Body of pancreas (tissue), 4 donors: ENCODE results near the gene ST3GAL6.

ENCODE experiments used
- CTCF ChIP-seq, 7 experiments: fragments of 450-650 bp in 4 of 7; fragments of 200-600 bp in 3 of 7; sonication (generic) in 3 of 7; IDR thresholded peaks; one replicate each; pipeline ENCODE4 v1.5.1; 2016 to 2019; ENCODE audit warnings: antibody characterized with exemption in 7 of 7
- POLR2A ChIP-seq, 3 donors: fragments of 450-650 bp; IDR thresholded peaks; one replicate each; pipeline ENCODE4 v1.6.1; 2016; ENCODE audit warnings: antibody characterized with exemption in 3 of 3, mild to moderate bottlenecking in 2 of 3

- no peak for TF ChIP-seq CTCF (IDR thresholded peaks at IDR 0.05)
- TF ChIP-seq POLR2A (IDR thresholded peaks at IDR 0.05) = no peak
Observed at GRCh38 chr3:98801043-98801747, 38.1 kb downstream of the ST3GAL6 start.
